Neural cell (in vitro differentiated cells): ENCODE measurements around the gene RRBP1. TPM values are rescaled to one million over a fixed set of nuclear protein-coding genes. Genes with fewer than 3 reads are reported as not detected.

Experiments
- H2AFZ ChIP-seq: fragments of 200-600, 300-800 bp; sonication (generic), shearing (Covaris generic); 2 replicates; pipeline ENCODE4 v1.6.0; 2014; ENCODE audit warnings: low read depth, mild to moderate bottlenecking, antibody characterized with exemption, low read length, moderate library complexity
- H3F3A ChIP-seq: fragments of 200-600 bp; shearing (Covaris generic); 2 replicates; pipeline ENCODE4 v1.6.1; 2016; ENCODE audit warnings: mild to moderate bottlenecking, moderate library complexity, mixed read lengths, antibody characterized with exemption, low read length; ENCODE audit not compliant: insufficient read depth, poor library complexity, severe bottlenecking
- H3K27ac ChIP-seq: fragments of 200-600, 300-800 bp; sonication (generic), shearing (Covaris generic); 2 replicates; pipeline ENCODE4 v1.5.1; 2014; ENCODE audit warnings: mild to moderate bottlenecking, low read length, moderate library complexity
- H3K27me3 ChIP-seq: fragments of 300-800, 200-600 bp; sonication (generic), shearing (Covaris generic); 2 replicates; pipeline ENCODE4 v1.6.0; 2014; ENCODE audit warnings: mild to moderate bottlenecking, low read depth, low read length, moderate library complexity; ENCODE audit not compliant: insufficient read depth
- H3K36me3 ChIP-seq: fragments of 300-800, 200-600 bp; sonication (generic), shearing (Covaris generic); 2 replicates; pipeline ENCODE4 v1.5.1; 2014; ENCODE audit warnings: mild to moderate bottlenecking, antibody characterized with exemption, low read length, moderate library complexity; ENCODE audit not compliant: insufficient read depth
- H3K4me2 ChIP-seq: fragments of 300-800, 200-600 bp; sonication (generic), shearing (Covaris generic); 2 replicates; pipeline ENCODE4 v1.6.0; 2014; ENCODE audit warnings: mild to moderate bottlenecking, low read length
- H3K4me3 ChIP-seq: fragments of 300-800, 200-600 bp; sonication (generic), shearing (Covaris generic); 2 replicates; pipeline ENCODE4 v1.5.1; 2014; ENCODE audit warnings: mild to moderate bottlenecking, low read length, moderate library complexity
- H3K79me2 ChIP-seq: fragments of 200-600 bp; shearing (Covaris generic); replicated peaks from 2 replicates; pipeline ENCODE4 v1.6.0; 2014; ENCODE audit warnings: mild to moderate bottlenecking, low read length, moderate library complexity; ENCODE audit not compliant: insufficient read depth
- H3K9ac ChIP-seq: fragments of 300-800, 200-600 bp; sonication (generic), shearing (Covaris generic); 2 replicates; pipeline ENCODE4 v1.6.1; 2016; ENCODE audit warnings: mild to moderate bottlenecking, low read length, mixed read lengths
- H3K9me2 ChIP-seq: fragments of 200-600 bp; shearing (Covaris generic); 2 replicates; pipeline ENCODE4 v1.6.1; 2016; ENCODE audit warnings: mild to moderate bottlenecking, low read length, mixed read lengths; ENCODE audit not compliant: insufficient read depth
- H3K9me3 ChIP-seq: fragments of 200-600, 300-800 bp; sonication (generic), shearing (Covaris generic); 2 replicates; pipeline ENCODE4 v1.6.1; 2016; ENCODE audit warnings: mild to moderate bottlenecking, mixed run types, low read length, moderate library complexity, mixed read lengths
- H4K20me1 ChIP-seq: fragments of 200-600 bp; shearing (Covaris generic); 2 replicates; pipeline ENCODE4 v1.6.1; 2016; ENCODE audit warnings: mild to moderate bottlenecking, mixed run types; ENCODE audit not compliant: insufficient read depth
- CTCF ChIP-seq: fragments of 450-650 bp; IDR thresholded peaks from 2 replicates; pipeline ENCODE4 v1.5.1; 2014; ENCODE audit warnings: antibody characterized with exemption, mild to moderate bottlenecking, moderate library complexity; ENCODE audit not compliant: poor library complexity, severe bottlenecking
- EP300 ChIP-seq: fragments of 450-650 bp; conservative IDR thresholded peaks from 2 replicates; pipeline ENCODE4 v1.6.1; 2014; ENCODE audit warnings: antibody characterized with exemption, mild to moderate bottlenecking, moderate library complexity; ENCODE audit not compliant: poor library complexity, severe bottlenecking
- EZH2 ChIP-seq: fragments of 200-600, 300-800 bp; shearing (Covaris generic), sonication (generic); IDR thresholded peaks from 2 replicates; pipeline ENCODE4 v1.6.1; 2014; ENCODE audit warnings: antibody characterized with exemption, low read length, borderline replicate concordance, mild to moderate bottlenecking; ENCODE audit not compliant: insufficient read depth, poor library complexity, severe bottlenecking
- MXI1 ChIP-seq: fragments of 450-650 bp; conservative IDR thresholded peaks from 2 replicates; pipeline ENCODE4 v1.6.1; 2014; ENCODE audit warnings: antibody characterized with exemption, mild to moderate bottlenecking; ENCODE audit not compliant: poor library complexity, severe bottlenecking
- POLR2AphosphoS5 ChIP-seq: IDR thresholded peaks from 2 replicates; pipeline ENCODE4 v1.6.1; 2012
- RAD21 ChIP-seq: fragments of 450-650 bp; conservative IDR thresholded peaks from 2 replicates; pipeline ENCODE4 v1.6.1; 2014; ENCODE audit warnings: antibody characterized with exemption, mild to moderate bottlenecking, moderate library complexity
- REST ChIP-seq: IDR thresholded peaks from 2 replicates; pipeline ENCODE4 v1.6.1; 2012; ENCODE audit warnings: borderline replicate concordance
- SMC3 ChIP-seq: fragments of 450-650 bp; conservative IDR thresholded peaks from 2 replicates; pipeline ENCODE4 v1.6.1; 2014; ENCODE audit warnings: antibody characterized with exemption, mild to moderate bottlenecking, moderate library complexity; ENCODE audit not compliant: poor library complexity
- TAF1 ChIP-seq: IDR thresholded peaks from 2 replicates; pipeline ENCODE4 v1.6.1; 2012; ENCODE audit warnings: low read depth
- polyA plus RNA-seq: library from polyadenylated mRNA; depleted of rRNA; stranded (reverse); fragments of >200 nt; gene quantifications from 2 replicates; pipeline ENCODE4 v1.2.3, GENCODE V29; 2014

The RRBP1 gene
- polyA plus RNA-seq, 1 donor from 2014 or later = 2.2 TPM

- no peak for TF ChIP-seq REST
- no peak for TF ChIP-seq TAF1
These were observed 18.6 kb upstream of the RRBP1 start (continued) for GRCh38 chr20:17700637-17701036.

- Histone ChIP-seq H2AFZ (no peak within 1 kb of the TSS), H3K27ac (no peak within 1 kb of the TSS), H3K9me2 (no peaks in the 10 kb centered on the region), H3F3A (no peaks in the 10 kb centered on the region), H3K9ac (no peak within 1 kb of the TSS), H3K79me2 (no peaks in the 10 kb centered on the region), H3K4me2 (no peak within 1 kb of the TSS), H3K36me3 (no peaks in the 10 kb centered on the region), H4K20me1 (no peaks in the 10 kb centered on the region), H3K4me3 (no peak within 1 kb of the TSS), H3K27me3 (no peaks in the 10 kb centered on the region), H3K9me3 (peaks cover 3% of the 10 kb centered on the region)
- TF ChIP-seq POLR2AphosphoS5 (no peak), MXI1 (no peak), CTCF (no peak), REST (no peak), EP300 (no peak), RAD21 (no peak), TAF1 (no peak), EZH2 (no peak), SMC3 (no peak)
These were observed 17.9 kb upstream of the RRBP1 start, which contains the start of gene BANF2 for GRCh38 chr20:17699931-17700351. Gene BANF2 (plus strand): TSS chr20:17699966. CDS start chr20:17725026, 25,060 bp downstream.
